OCI-LY1 (cell line): ENCODE measurements around the gene EIF2A.
"Not testable (repeated sequence)": the region's sequence is repeated elsewhere in the genome, so short reads cannot be mapped to it uniquely, and the experiment has no call there.

Experiments used
- H2AFZ ChIP-seq: fragments of 200-600 bp; sonication (generic), shearing (Covaris generic); 2 replicates; pipeline ENCODE4 v1.6.0; 2014; ENCODE audit warnings: antibody characterized with exemption, mild to moderate bottlenecking, low read length
- H3F3A ChIP-seq: fragments of 200-600 bp; sonication (generic), shearing (Covaris generic); 2 replicates; pipeline ENCODE4 v1.6.0; 2014; ENCODE audit warnings: mild to moderate bottlenecking, antibody characterized with exemption, low read length, moderate library complexity; ENCODE audit not compliant: insufficient read depth
- H3K27ac ChIP-seq: fragments of 200-600 bp; sonication (generic); 2 replicates; pipeline ENCODE4 v1.5.1; 2014; ENCODE audit warnings: low read length, mixed run types, mild to moderate bottlenecking, low read depth; ENCODE audit not compliant: poor library complexity, severe bottlenecking
- H3K27me3 ChIP-seq: fragments of 200-600 bp; sonication (generic); 2 replicates; pipeline ENCODE4 v1.6.0; 2014; ENCODE audit warnings: antibody characterized with exemption, mild to moderate bottlenecking, low read length, moderate library complexity; ENCODE audit not compliant: insufficient read depth
- H3K36me3 ChIP-seq: fragments of 200-600 bp; sonication (generic); 2 replicates; pipeline ENCODE4 v1.6.1; 2014; ENCODE audit warnings: mild to moderate bottlenecking, antibody characterized with exemption, low read length, moderate library complexity, mixed read lengths; ENCODE audit not compliant: insufficient read depth
- H3K4me1 ChIP-seq: fragments of 200-600 bp; sonication (generic); 2 replicates; pipeline ENCODE4 v1.5.1; 2014; ENCODE audit warnings: mild to moderate bottlenecking, low read length, moderate library complexity; ENCODE audit not compliant: insufficient read depth, severe bottlenecking
- H3K4me2 ChIP-seq: fragments of 200-600 bp; sonication (generic), shearing (Covaris generic); 2 replicates; pipeline ENCODE4 v1.6.1; 2014; ENCODE audit warnings: low read length
- H3K4me3 ChIP-seq: fragments of 200-600 bp; sonication (generic); 2 replicates; pipeline ENCODE4 v1.5.1; 2014; ENCODE audit warnings: low read length, low read depth, mild to moderate bottlenecking, mixed read lengths; ENCODE audit not compliant: poor library complexity, severe bottlenecking
- H3K79me2 ChIP-seq: fragments of 200-600 bp; shearing (Covaris generic); 2 replicates; pipeline ENCODE4 v1.6.1; 2016; ENCODE audit warnings: mixed run types, low read length, mixed read lengths; ENCODE audit not compliant: insufficient read depth
- H3K9ac ChIP-seq: fragments of 200-600 bp; sonication (generic), shearing (Covaris generic); 2 replicates; pipeline ENCODE4 v1.6.1; 2014; ENCODE audit warnings: mild to moderate bottlenecking, low read length, mixed read lengths
- H3K9me2 ChIP-seq: fragments of 200-600 bp; sonication (generic), shearing (Covaris generic); 2 replicates; pipeline ENCODE4 v1.6.1; 2014; ENCODE audit warnings: low read depth, mild to moderate bottlenecking, low read length, mixed read lengths
- H3K9me3 ChIP-seq: fragments of 200-600 bp; shearing (Covaris generic); 2 replicates; pipeline ENCODE4 v1.6.1; 2014; ENCODE audit warnings: low read length, mixed read lengths
- H4K20me1 ChIP-seq: fragments of 200-600 bp; sonication (generic), shearing (Covaris generic); 2 replicates; pipeline ENCODE4 v1.6.0; 2016; ENCODE audit warnings: mild to moderate bottlenecking, low read length; ENCODE audit not compliant: insufficient read depth
- CTCF ChIP-seq: fragments of 200-600 bp; sonication (generic), shearing (Covaris generic); IDR thresholded peaks from 2 replicates; pipeline ENCODE4 v1.5.1; 2017; ENCODE audit warnings: mild to moderate bottlenecking, antibody characterized with exemption, low read length, moderate library complexity, mixed read lengths
- EZH2 ChIP-seq: fragments of 200-600 bp; sonication (generic), shearing (Covaris generic); IDR thresholded peaks from 2 replicates; pipeline ENCODE4 v1.8.0; 2017; ENCODE audit warnings: borderline replicate concordance, mixed run types, mild to moderate bottlenecking, antibody characterized with exemption, low read length, moderate library complexity, mixed read lengths

Gene EIF2A

GRCh38 chr3:150613034-150613433, 66.4 kb downstream of the EIF2A start:
- no peaks in the 10 kb centered on the region for H3F3A ChIP-seq
- no peaks in the 10 kb centered on the region for H3K9me2 ChIP-seq
- peaks cover 83% of the 10 kb centered on the region for H3K79me2 ChIP-seq
- H3K9me3 ChIP-seq = peaks cover 4% of the 10 kb centered on the region
- no peak overlapping the region for H3K4me3 ChIP-seq
- TF ChIP-seq CTCF (no peak), EZH2 (no peak)
- H3K36me3 ChIP-seq = peaks cover 76% of the 10 kb centered on the region
- H2AFZ ChIP-seq = no peak overlapping the region
- H3K4me2 ChIP-seq = no peak overlapping the region
- no peak overlapping the region for H3K27ac ChIP-seq
- no peaks in the 10 kb centered on the region for H4K20me1 ChIP-seq
- peaks cover 23% of the 10 kb centered on the region for H3K4me1 ChIP-seq
- H3K27me3 ChIP-seq = no peaks in the 10 kb centered on the region
- no peak overlapping the region for H3K9ac ChIP-seq

- H3K9ac ChIP-seq = no peak overlapping the region
- H4K20me1 ChIP-seq = peaks cover 3% of the 10 kb centered on the region; the same call in 1 of the 2 replicates
- no peak overlapping the region for H3K4me2 ChIP-seq
- H3K9me2 ChIP-seq = no peaks in the 10 kb centered on the region
- no peaks in the 10 kb centered on the region for H3F3A ChIP-seq
- H2AFZ ChIP-seq = no peak overlapping the region
- peaks cover 83% of the 10 kb centered on the region for H3K79me2 ChIP-seq
- no peak overlapping the region for H3K4me3 ChIP-seq
- H3K9me3 ChIP-seq = peaks cover 4% of the 10 kb centered on the region
- TF ChIP-seq CTCF (no peak), EZH2 (no peak)
- peaks cover 15% of the 10 kb centered on the region for H3K4me1 ChIP-seq
- no peak overlapping the region for H3K27ac ChIP-seq
- no peaks in the 10 kb centered on the region for H3K27me3 ChIP-seq
- H3K36me3 ChIP-seq = peaks cover 76% of the 10 kb centered on the region
Observed at GRCh38 chr3:150613709-150614480, 67.3 kb downstream of the EIF2A start.

GRCh38 chr3:150620002-150620689, 73.6 kb downstream of the EIF2A start:
- Histone ChIP-seq H3K9me2 (no peaks in the 10 kb centered on the region), H3K9ac (no peak overlapping the region), H3K4me3 (no peak overlapping the region), H4K20me1 (peaks cover 13% of the 10 kb centered on the region), H3K27me3 (no peaks in the 10 kb centered on the region), H3K9me3 (no peaks in the 10 kb centered on the region), H3K4me1 (no peaks in the 10 kb centered on the region), H2AFZ (no peak overlapping the region), H3K79me2 (peaks cover 78% of the 10 kb centered on the region), H3K36me3 (peaks cover 64% of the 10 kb centered on the region), H3F3A (no peaks in the 10 kb centered on the region), H3K4me2 (no peak overlapping the region), H3K27ac (no peak overlapping the region)
- TF ChIP-seq EZH2 (no peak), CTCF (no peak)

GRCh38 chr3:150622955-150623354, 76.4 kb downstream of the EIF2A start:
- not testable (repeated sequence) for H3K27me3 ChIP-seq, H3K4me3 ChIP-seq, H2AFZ ChIP-seq, H3K4me1 ChIP-seq, H3K9me2 ChIP-seq, H3K9me3 ChIP-seq, H3K27ac ChIP-seq, H3K9ac ChIP-seq, H3F3A ChIP-seq, H3K4me2 ChIP-seq
- H4K20me1 ChIP-seq = peaks cover 13% of the 10 kb centered on the region
- H3K79me2 ChIP-seq = peaks cover 62% of the 10 kb centered on the region
- peaks cover 77% of the 10 kb centered on the region for H3K36me3 ChIP-seq
